K562 (cell line): ENCODE measurements around the gene TMCC1. TPM values are rescaled to one million over a fixed set of nuclear protein-coding genes. Genes with fewer than 3 reads are reported as not detected.

Experiments used
- ESRRA ChIP-seq: fragments of 450-650 bp; IDR thresholded peaks from 2 replicates; pipeline ENCODE4 v1.6.1; 2014; ENCODE audit warnings: low read depth, mild to moderate bottlenecking, moderate library complexity, borderline replicate concordance
- ZNF165 ChIP-seq: fragments of 250-450 bp; sonication (Bioruptor Pico); IDR thresholded peaks from 2 replicates; pipeline ENCODE4 v1.4.0; 2020; ENCODE audit warnings: borderline replicate concordance
- polyA plus RNA-seq, 8 experiments: library from polyadenylated mRNA; depleted of rRNA in 4 of 8; stranded (reverse) in 5 of 8; unstranded in 3 of 8; fragments of >200 nt; fragmentation: Nextera tagmentation in 2 of 8; fragmentation: Illumina TruSeq in 1 of 8; extraction: Ambion mirVana in 2 of 8; extraction: Trizol in 1 of 8; gene quantifications; 2 replicates each; pipeline versions ENCODE4 v1.2.1 to v1.2.3, GENCODE V29; 2011 to 2014; ENCODE audit warnings: inconsistent platforms in 1 of 8, missing spikeins in 1 of 8
- total RNA-seq, 7 experiments: library from RNA; depleted of rRNA in 6 of 7; stranded (reverse); fragments of >200 nt in 6 of 7; fragmentation: Illumina TruSeq in 2 of 7; extraction: Trizol in 2 of 7; gene quantifications; 2 replicates each; pipeline versions ENCODE4 v1.2.1 to v1.2.3, GENCODE V29; 2011 to 2021; ENCODE audit warnings: low replicate concordance in 1 of 7
- TF ChIP-seq, protein P1 (sequence below): fragments of 450-650 bp; IDR thresholded peaks from 2 replicates; pipeline ENCODE4 v1.6.1; 2016; ENCODE audit warnings: mild to moderate bottlenecking, moderate library complexity
- TF ChIP-seq, protein P2 (sequence below): fragments of 450-650 bp; IDR thresholded peaks from 2 replicates; pipeline ENCODE4 v1.6.1; 2016

TMCC1 gene
- total and polyA plus RNA-seq, 9 of the 15 experiments (the other 6 are each of a cell fraction or from before 2014, with no cell fraction given): 0.89 to 8.7 (median 4.0) TPM

DNA sequence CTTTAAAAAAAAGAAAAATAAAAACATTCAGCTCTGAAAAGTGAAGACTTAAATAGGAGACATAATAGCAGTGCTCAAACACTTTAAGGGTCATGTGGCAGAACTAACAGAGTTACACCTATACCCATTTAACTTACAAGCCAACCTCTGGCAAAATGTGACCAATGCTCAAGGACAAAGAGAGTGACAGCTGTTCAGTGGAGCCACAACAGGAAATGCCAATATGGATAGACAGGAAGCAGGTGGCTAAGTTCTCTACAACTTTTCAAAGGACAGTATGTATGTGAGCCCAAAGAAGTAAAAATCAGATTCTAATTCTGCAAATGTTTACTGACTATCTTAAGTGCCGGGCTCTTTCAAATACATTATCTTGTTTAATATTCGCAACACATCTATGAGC lies 3.4 kb downstream of the TMCC1 start (continued):
- TF ChIP-seq, protein P1, sequence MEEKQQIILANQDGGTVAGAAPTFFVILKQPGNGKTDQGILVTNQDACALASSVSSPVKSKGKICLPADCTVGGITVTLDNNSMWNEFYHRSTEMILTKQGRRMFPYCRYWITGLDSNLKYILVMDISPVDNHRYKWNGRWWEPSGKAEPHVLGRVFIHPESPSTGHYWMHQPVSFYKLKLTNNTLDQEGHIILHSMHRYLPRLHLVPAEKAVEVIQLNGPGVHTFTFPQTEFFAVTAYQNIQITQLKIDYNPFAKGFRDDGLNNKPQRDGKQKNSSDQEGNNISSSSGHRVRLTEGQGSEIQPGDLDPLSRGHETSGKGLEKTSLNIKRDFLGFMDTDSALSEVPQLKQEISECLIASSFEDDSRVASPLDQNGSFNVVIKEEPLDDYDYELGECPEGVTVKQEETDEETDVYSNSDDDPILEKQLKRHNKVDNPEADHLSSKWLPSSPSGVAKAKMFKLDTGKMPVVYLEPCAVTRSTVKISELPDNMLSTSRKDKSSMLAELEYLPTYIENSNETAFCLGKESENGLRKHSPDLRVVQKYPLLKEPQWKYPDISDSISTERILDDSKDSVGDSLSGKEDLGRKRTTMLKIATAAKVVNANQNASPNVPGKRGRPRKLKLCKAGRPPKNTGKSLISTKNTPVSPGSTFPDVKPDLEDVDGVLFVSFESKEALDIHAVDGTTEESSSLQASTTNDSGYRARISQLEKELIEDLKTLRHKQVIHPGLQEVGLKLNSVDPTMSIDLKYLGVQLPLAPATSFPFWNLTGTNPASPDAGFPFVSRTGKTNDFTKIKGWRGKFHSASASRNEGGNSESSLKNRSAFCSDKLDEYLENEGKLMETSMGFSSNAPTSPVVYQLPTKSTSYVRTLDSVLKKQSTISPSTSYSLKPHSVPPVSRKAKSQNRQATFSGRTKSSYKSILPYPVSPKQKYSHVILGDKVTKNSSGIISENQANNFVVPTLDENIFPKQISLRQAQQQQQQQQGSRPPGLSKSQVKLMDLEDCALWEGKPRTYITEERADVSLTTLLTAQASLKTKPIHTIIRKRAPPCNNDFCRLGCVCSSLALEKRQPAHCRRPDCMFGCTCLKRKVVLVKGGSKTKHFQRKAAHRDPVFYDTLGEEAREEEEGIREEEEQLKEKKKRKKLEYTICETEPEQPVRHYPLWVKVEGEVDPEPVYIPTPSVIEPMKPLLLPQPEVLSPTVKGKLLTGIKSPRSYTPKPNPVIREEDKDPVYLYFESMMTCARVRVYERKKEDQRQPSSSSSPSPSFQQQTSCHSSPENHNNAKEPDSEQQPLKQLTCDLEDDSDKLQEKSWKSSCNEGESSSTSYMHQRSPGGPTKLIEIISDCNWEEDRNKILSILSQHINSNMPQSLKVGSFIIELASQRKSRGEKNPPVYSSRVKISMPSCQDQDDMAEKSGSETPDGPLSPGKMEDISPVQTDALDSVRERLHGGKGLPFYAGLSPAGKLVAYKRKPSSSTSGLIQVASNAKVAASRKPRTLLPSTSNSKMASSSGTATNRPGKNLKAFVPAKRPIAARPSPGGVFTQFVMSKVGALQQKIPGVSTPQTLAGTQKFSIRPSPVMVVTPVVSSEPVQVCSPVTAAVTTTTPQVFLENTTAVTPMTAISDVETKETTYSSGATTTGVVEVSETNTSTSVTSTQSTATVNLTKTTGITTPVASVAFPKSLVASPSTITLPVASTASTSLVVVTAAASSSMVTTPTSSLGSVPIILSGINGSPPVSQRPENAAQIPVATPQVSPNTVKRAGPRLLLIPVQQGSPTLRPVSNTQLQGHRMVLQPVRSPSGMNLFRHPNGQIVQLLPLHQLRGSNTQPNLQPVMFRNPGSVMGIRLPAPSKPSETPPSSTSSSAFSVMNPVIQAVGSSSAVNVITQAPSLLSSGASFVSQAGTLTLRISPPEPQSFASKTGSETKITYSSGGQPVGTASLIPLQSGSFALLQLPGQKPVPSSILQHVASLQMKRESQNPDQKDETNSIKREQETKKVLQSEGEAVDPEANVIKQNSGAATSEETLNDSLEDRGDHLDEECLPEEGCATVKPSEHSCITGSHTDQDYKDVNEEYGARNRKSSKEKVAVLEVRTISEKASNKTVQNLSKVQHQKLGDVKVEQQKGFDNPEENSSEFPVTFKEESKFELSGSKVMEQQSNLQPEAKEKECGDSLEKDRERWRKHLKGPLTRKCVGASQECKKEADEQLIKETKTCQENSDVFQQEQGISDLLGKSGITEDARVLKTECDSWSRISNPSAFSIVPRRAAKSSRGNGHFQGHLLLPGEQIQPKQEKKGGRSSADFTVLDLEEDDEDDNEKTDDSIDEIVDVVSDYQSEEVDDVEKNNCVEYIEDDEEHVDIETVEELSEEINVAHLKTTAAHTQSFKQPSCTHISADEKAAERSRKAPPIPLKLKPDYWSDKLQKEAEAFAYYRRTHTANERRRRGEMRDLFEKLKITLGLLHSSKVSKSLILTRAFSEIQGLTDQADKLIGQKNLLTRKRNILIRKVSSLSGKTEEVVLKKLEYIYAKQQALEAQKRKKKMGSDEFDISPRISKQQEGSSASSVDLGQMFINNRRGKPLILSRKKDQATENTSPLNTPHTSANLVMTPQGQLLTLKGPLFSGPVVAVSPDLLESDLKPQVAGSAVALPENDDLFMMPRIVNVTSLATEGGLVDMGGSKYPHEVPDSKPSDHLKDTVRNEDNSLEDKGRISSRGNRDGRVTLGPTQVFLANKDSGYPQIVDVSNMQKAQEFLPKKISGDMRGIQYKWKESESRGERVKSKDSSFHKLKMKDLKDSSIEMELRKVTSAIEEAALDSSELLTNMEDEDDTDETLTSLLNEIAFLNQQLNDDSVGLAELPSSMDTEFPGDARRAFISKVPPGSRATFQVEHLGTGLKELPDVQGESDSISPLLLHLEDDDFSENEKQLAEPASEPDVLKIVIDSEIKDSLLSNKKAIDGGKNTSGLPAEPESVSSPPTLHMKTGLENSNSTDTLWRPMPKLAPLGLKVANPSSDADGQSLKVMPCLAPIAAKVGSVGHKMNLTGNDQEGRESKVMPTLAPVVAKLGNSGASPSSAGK: no peak
- TF ChIP-seq ZNF165 (CRISPR knock-in tag) (no peak), ESRRA (0 out of 2 replicates have a peak, but pooled peaks have one; percentile 20)
- TF ChIP-seq, protein P2, sequence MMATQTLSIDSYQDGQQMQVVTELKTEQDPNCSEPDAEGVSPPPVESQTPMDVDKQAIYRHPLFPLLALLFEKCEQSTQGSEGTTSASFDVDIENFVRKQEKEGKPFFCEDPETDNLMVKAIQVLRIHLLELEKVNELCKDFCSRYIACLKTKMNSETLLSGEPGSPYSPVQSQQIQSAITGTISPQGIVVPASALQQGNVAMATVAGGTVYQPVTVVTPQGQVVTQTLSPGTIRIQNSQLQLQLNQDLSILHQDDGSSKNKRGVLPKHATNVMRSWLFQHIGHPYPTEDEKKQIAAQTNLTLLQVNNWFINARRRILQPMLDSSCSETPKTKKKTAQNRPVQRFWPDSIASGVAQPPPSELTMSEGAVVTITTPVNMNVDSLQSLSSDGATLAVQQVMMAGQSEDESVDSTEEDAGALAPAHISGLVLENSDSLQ: peak; percentile 43
